HepG2 (cell line): ENCODE measurements around the gene ZKSCAN1. TPM values are rescaled to one million over a fixed set of nuclear protein-coding genes. Genes with fewer than 3 reads are reported as not detected.

Source experiments
- CBX1 ChIP-seq: IDR thresholded peaks from one replicate; pipeline ENCODE4 v1.6.1; 2016; ENCODE audit warnings: antibody characterized with exemption, low read depth
- GMEB2 ChIP-seq: IDR thresholded peaks from 2 replicates; pipeline ENCODE4 v1.6.1; 2016; ENCODE audit warnings: missing biosample characterization, missing genetic modification reagents, low read depth
- MEIS1 ChIP-seq: sonication (generic); formaldehyde crosslinking; IDR thresholded peaks from 2 replicates; pipeline ENCODE4 v1.9.0; 2021; ENCODE audit warnings: mild to moderate bottlenecking, missing genetic modification reagents, moderate library complexity, borderline replicate concordance
- NFE2 ChIP-seq: sonication (generic); formaldehyde crosslinking; IDR thresholded peaks from 2 replicates; pipeline ENCODE4 v1.4.0; 2020; ENCODE audit warnings: missing genetic modification reagents
- RAD21 ChIP-seq: fragments of 450-650 bp; formaldehyde crosslinking; IDR thresholded peaks from 2 replicates; pipeline ENCODE4 v1.5.0; 2020; ENCODE audit warnings: mild to moderate bottlenecking
- SMAD3 ChIP-seq: sonication (generic); formaldehyde crosslinking; IDR thresholded peaks from 2 replicates; pipeline ENCODE4 v1.4.0; 2020; ENCODE audit warnings: missing genetic modification reagents
- ZFP41 ChIP-seq: sonication (generic); formaldehyde crosslinking; IDR thresholded peaks from 2 replicates; pipeline ENCODE4 v1.4.0; 2020; ENCODE audit warnings: mild to moderate bottlenecking, missing genetic modification reagents, borderline replicate concordance
- ZKSCAN5 ChIP-seq: sonication (generic); formaldehyde crosslinking; IDR thresholded peaks from 2 replicates; pipeline ENCODE4 v1.5.1; 2020; ENCODE audit warnings: mild to moderate bottlenecking, missing genetic modification reagents
- ZNF282 ChIP-seq: fragments of 450-650 bp; IDR thresholded peaks from 2 replicates; pipeline ENCODE4 v1.6.1; 2018; ENCODE audit not compliant: partially characterized antibody
- ZNF292 ChIP-seq: sonication (generic); formaldehyde crosslinking; IDR thresholded peaks from 2 replicates; pipeline ENCODE4 v1.8.1; 2022; ENCODE audit warnings: mild to moderate bottlenecking, low read depth, missing genetic modification reagents, borderline replicate concordance
- ZNF333 ChIP-seq: sonication (generic); formaldehyde crosslinking; IDR thresholded peaks from 2 replicates; pipeline ENCODE4 v1.4.0; 2020; ENCODE audit warnings: mild to moderate bottlenecking, missing genetic modification reagents, borderline replicate concordance
- ZNF503 ChIP-seq: sonication (generic); formaldehyde crosslinking; IDR thresholded peaks from 2 replicates; pipeline ENCODE4 v1.4.0; 2020; ENCODE audit warnings: missing genetic modification reagents
- ZNF646 ChIP-seq: sonication (generic); formaldehyde crosslinking; IDR thresholded peaks from 2 replicates; pipeline ENCODE4 v1.9.0; 2021; ENCODE audit warnings: mild to moderate bottlenecking, missing genetic modification reagents
- polyA plus RNA-seq, 8 experiments: library from polyadenylated mRNA; depleted of rRNA in 3 of 8; stranded (reverse) in 7 of 8; unstranded in 1 of 8; fragments of >200 nt; fragmentation: Illumina TruSeq in 4 of 8; extraction: Trizol in 4 of 8; gene quantifications; 2 replicates each; pipeline versions ENCODE4 v1.2.1 to v1.2.3, GENCODE V29; 2011 to 2016; ENCODE audit warnings: low read depth in 4 of 8, missing spikeins in 1 of 8, mixed read lengths in 1 of 8; ENCODE audit not compliant: insufficient read depth in 1 of 8
- total RNA-seq, 5 experiments: library from RNA; depleted of rRNA; stranded (reverse); fragments of >200 nt; fragmentation: Illumina TruSeq; extraction: Trizol; gene quantifications; 2 replicates each; pipeline ENCODE4 v1.2.3, GENCODE V29; 2016; ENCODE audit warnings: low read depth in 1 of 5
- TF ChIP-seq, protein P1 (sequence below): sonication (generic); formaldehyde crosslinking; IDR thresholded peaks from 2 replicates; pipeline ENCODE4 v1.4.0; 2020; ENCODE audit warnings: missing genetic modification reagents, borderline replicate concordance

ZKSCAN1 gene
- total and polyA plus RNA-seq, 2 of the 13 experiments (the other 11 are each of a cell fraction or from before 2014, with no cell fraction given), result 46.4 to 60.6 TPM

GRCh38 chr7:100003711-100004661 lies 11.4 kb upstream of the ZKSCAN1 start (continued):
- TF ChIP-seq GMEB2 (CRISPR knock-in tag) (no peak), CBX1 (peak; percentile 28), ZKSCAN5 (CRISPR knock-in tag) (no peak), ZNF333 (no peak), ZNF282 (no peak), SMAD3 (peak; percentile 87), ZNF292 (peak; percentile 93; the same call in 1 of the 2 replicates), MEIS1 (CRISPR knock-in tag) (peak; percentile 90), ZFP41 (CRISPR knock-in tag) (no peak), ZNF503 (peak; percentile 95), ZNF646 (CRISPR knock-in tag) (no peak), NFE2 (CRISPR knock-in tag) (no peak), RAD21 (CRISPR knock-in tag) (peak; percentile 75)
- TF ChIP-seq, protein P1, sequence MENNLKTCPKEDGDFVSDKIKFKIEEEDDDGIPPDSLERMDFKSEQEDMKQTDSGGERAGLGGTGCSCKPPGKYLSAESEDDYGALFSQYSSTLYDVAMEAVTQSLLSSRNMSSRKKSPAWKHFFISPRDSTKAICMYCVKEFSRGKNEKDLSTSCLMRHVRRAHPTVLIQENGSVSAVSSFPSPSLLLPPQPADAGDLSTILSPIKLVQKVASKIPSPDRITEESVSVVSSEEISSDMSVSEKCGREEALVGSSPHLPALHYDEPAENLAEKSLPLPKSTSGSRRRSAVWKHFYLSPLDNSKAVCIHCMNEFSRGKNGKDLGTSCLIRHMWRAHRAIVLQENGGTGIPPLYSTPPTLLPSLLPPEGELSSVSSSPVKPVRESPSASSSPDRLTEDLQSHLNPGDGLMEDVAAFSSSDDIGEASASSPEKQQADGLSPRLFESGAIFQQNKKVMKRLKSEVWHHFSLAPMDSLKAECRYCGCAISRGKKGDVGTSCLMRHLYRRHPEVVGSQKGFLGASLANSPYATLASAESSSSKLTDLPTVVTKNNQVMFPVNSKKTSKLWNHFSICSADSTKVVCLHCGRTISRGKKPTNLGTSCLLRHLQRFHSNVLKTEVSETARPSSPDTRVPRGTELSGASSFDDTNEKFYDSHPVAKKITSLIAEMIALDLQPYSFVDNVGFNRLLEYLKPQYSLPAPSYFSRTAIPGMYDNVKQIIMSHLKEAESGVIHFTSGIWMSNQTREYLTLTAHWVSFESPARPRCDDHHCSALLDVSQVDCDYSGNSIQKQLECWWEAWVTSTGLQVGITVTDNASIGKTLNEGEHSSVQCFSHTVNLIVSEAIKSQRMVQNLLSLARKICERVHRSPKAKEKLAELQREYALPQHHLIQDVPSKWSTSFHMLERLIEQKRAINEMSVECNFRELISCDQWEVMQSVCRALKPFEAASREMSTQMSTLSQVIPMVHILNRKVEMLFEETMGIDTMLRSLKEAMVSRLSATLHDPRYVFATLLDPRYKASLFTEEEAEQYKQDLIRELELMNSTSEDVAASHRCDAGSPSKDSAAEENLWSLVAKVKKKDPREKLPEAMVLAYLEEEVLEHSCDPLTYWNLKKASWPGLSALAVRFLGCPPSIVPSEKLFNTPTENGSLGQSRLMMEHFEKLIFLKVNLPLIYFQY, result peak; percentile 89; the same call in 1 of the 2 replicates
